IMR-90 (cell line): ENCODE results near the gene CAVIN1. TPM values are rescaled to one million over a fixed set of nuclear protein-coding genes. Genes with fewer than 3 reads are reported as not detected.
"Not testable (repeated sequence)": the region's sequence is repeated elsewhere in the genome, so short reads cannot be mapped to it uniquely, and the experiment has no call there.

ENCODE experiments used
- ATAC-seq: fragments of 200-7000 bp; cut with Tn5 transposase; 2 replicates; pipeline ENCODE4 v1.9.1; 2020; ENCODE audit warnings: low read depth, mild to moderate bottlenecking, moderate library complexity
- BruUV-seq: library from RNA; stranded (reverse); fragments of 400-500 nt; replicated peaks from 2 replicates; lab custom pipeline; 2021; lab: Mats Ljungman, UMichigan
- CTCF ChIA-PET: fragments of 300-600 bp; formaldehyde crosslinking; extraction: SDS; loops from one replicate; lab custom pipeline; 2021; ENCODE audit warnings: antibody characterized with exemption; lab: Yijun Ruan, JAX
- POLR2A ChIA-PET: fragments of 300-600 bp; sonication (Branson Sonifier 250); formaldehyde crosslinking; loops from one replicate; lab custom pipeline; 2022; ENCODE audit warnings: antibody characterized with exemption; ENCODE audit not compliant: unreplicated experiment; lab: Charles Lee
- DNase-seq: peaks from one replicate; pipeline ENCODE4 v3.0.0; 2013
- H2AFZ ChIP-seq: replicated peaks from 2 replicates; pipeline ENCODE3; 2013; ENCODE audit warnings: low read length, mild to moderate bottlenecking; ENCODE audit not compliant: poor library complexity
- H2AK5ac ChIP-seq: 2 replicates; pipeline ENCODE4 v1.6.1; 2013; ENCODE audit warnings: low read depth, low read length, inconsistent platforms
- H2AK9ac ChIP-seq: replicated peaks from 2 replicates; pipeline ENCODE3; 2013; ENCODE audit warnings: mild to moderate bottlenecking, low read depth, low read length, moderate library complexity; ENCODE audit not compliant: poor library complexity
- H2BK120ac ChIP-seq: 2 replicates; pipeline ENCODE4 v1.6.1; 2013; ENCODE audit warnings: low read depth, low read length, inconsistent platforms
- H2BK15ac ChIP-seq: 3 replicates; pipeline ENCODE4 v1.6.1; 2013; ENCODE audit warnings: low read depth, low read length, inconsistent platforms
- H2BK20ac ChIP-seq: 2 replicates; pipeline ENCODE4 v1.6.1; 2013; ENCODE audit warnings: low read depth, mild to moderate bottlenecking, inconsistent platforms, low read length, moderate library complexity
- H2BK5ac ChIP-seq: 2 replicates; pipeline ENCODE4 v1.6.1; 2013; ENCODE audit warnings: mild to moderate bottlenecking, low read depth, low read length, inconsistent platforms; ENCODE audit not compliant: poor library complexity, severe bottlenecking
- H3K14ac ChIP-seq: replicated peaks from 2 replicates; pipeline ENCODE4 v1.6.1; 2013; ENCODE audit warnings: low read depth, low read length, inconsistent platforms
- H3K18ac ChIP-seq: 2 replicates; pipeline ENCODE4 v1.6.1; 2013; ENCODE audit warnings: low read depth, low read length, control low read depth
- H3K23ac ChIP-seq: 2 replicates; pipeline ENCODE4 v1.6.1; 2013; ENCODE audit warnings: low read depth, low read length, inconsistent platforms
- H3K27ac ChIP-seq: 2 replicates; pipeline ENCODE4 v1.5.1; 2013; ENCODE audit warnings: mild to moderate bottlenecking, control low read depth, low read length; ENCODE audit not compliant: insufficient read depth
- H3K27me3 ChIP-seq: 2 replicates; pipeline ENCODE4 v1.6.1; 2013; ENCODE audit warnings: low read length; ENCODE audit not compliant: control insufficient read depth, insufficient read depth
- H3K36me3 ChIP-seq: 2 replicates; pipeline ENCODE4 v1.6.1; 2013; ENCODE audit warnings: low read length, mixed read lengths; ENCODE audit not compliant: control insufficient read depth, insufficient read depth
- H3K4ac ChIP-seq: 2 replicates; pipeline ENCODE4 v1.6.1; 2013; ENCODE audit warnings: low read depth, low read length, inconsistent platforms
- H3K4me1 ChIP-seq: 2 replicates; pipeline ENCODE4 v1.6.1; 2013; ENCODE audit warnings: low read length, mixed read lengths; ENCODE audit not compliant: control insufficient read depth, insufficient read depth
- H3K4me2 ChIP-seq: 2 replicates; pipeline ENCODE4 v1.6.1; 2013; ENCODE audit warnings: low read depth, mild to moderate bottlenecking, control low read depth, low read length, moderate library complexity
- H3K4me3 ChIP-seq: 2 replicates; pipeline ENCODE4 v1.5.1; 2013; ENCODE audit warnings: low read depth, mild to moderate bottlenecking, control low read depth, low read length, moderate library complexity; ENCODE audit not compliant: insufficient read depth
- H3K56ac ChIP-seq: 2 replicates; pipeline ENCODE4 v1.6.1; 2013; ENCODE audit warnings: low read length, inconsistent platforms; ENCODE audit not compliant: insufficient read depth; ENCODE audit errors: extremely low read depth
- H3K79me1 ChIP-seq, 2 experiments: 2 replicates each; pipeline ENCODE4 v1.6.1; 2013; ENCODE audit warnings: low read length in 2 of 2, inconsistent platforms in 1 of 2, low read depth in 1 of 2
- H3K9ac ChIP-seq: 2 replicates; pipeline ENCODE4 v1.6.1; 2013; ENCODE audit warnings: low read depth, low read length, control low read depth
- H3K9me1 ChIP-seq: 2 replicates; pipeline ENCODE4 v1.6.1; 2013; ENCODE audit warnings: low read length, inconsistent platforms; ENCODE audit not compliant: insufficient read depth
- H3K9me3 ChIP-seq: 2 replicates; pipeline ENCODE4 v1.6.1; 2013; ENCODE audit warnings: low read length; ENCODE audit not compliant: control insufficient read depth, insufficient read depth
- H4K20me1 ChIP-seq: 2 replicates; pipeline ENCODE4 v1.6.1; 2013; ENCODE audit warnings: low read length, inconsistent platforms; ENCODE audit not compliant: insufficient read depth
- H4K5ac ChIP-seq: 2 replicates; pipeline ENCODE4 v1.6.1; 2013; ENCODE audit warnings: mild to moderate bottlenecking, low read depth, low read length, control low read depth
- H4K8ac ChIP-seq, 2 experiments: 2 replicates each; pipeline ENCODE4 v1.6.1; 2013; ENCODE audit warnings: low read depth in 2 of 2, low read length in 2 of 2, control low read depth in 1 of 2, inconsistent platforms in 1 of 2
- H4K91ac ChIP-seq: 2 replicates; pipeline ENCODE4 v1.6.1; 2013; ENCODE audit warnings: low read depth, low read length, inconsistent platforms; ENCODE audit not compliant: insufficient read depth
- WGBS, 2 experiments: methylation state at CpG; one replicate each; pipeline versions ENCODE4 v1.1.5 to v1.1.7; 2013; ENCODE audit warnings: missing lambda C conversion rate in 2 of 2; ENCODE audit not compliant: insufficient read length in 1 of 2; ENCODE audit errors: extremely low coverage in 2 of 2; 5-methylcytosine and 5-hydroxymethylcytosine counted together
- dilution Hi-C: fragments of 300-500 bp; cut with HindIII; formaldehyde crosslinking; loops from one replicate; pipeline ENCODE4 v1.14.3; 2018; ENCODE audit warnings: low sequenced_read_pairs; ENCODE audit not compliant: unreplicated experiment
- in situ Hi-C: fragments of 300-500 bp; cut with MboI; formaldehyde crosslinking; loops from 3 replicates; pipeline ENCODE4 v1.14.3; 2019; ENCODE audit warnings: low sequenced_read_pairs, inconsistent platforms, mixed read lengths
- intact Hi-C: fragments of 100-400 bp; cut with micrococcal nuclease; formaldehyde crosslinking; loops from 2 replicates; pipeline ENCODE4 v1.10.0; 2022
- polyA plus RNA-seq, 3 experiments: library from polyadenylated mRNA; depleted of rRNA; stranded (reverse); fragments of >200 nt; gene quantifications; 2 replicates each; pipeline ENCODE4 v1.2.3, GENCODE V29; 2012; ENCODE audit warnings: low replicate concordance in 1 of 3
- total RNA-seq: library from RNA; depleted of rRNA; stranded (reverse); fragments of >200 nt; gene quantifications from 2 replicates; pipeline ENCODE4 v1.2.3, GENCODE V29; 2012

The CAVIN1 gene
- total and polyA plus RNA-seq, 2 of the 4 experiments (the other 2 are of a cell fraction): 491 to 556 TPM

GRCh38 chr17:42360388-42360787, 62.7 kb downstream of the CAVIN1 start:
- dilution Hi-C loops, H3K27ac ChIP-seq: not testable (repeated sequence)

More at GRCh38 chr17:42360388-42360787, 62.7 kb downstream of the CAVIN1 start:
- POLR2A ChIA-PET: interaction anchor here (0.7 kb wide), 1 partner anchor 43 kb away, joined by 4 read pairs; no protein-coding TSS in a partner anchor
- peaks cover 80% of the 10 kb centered on the region for H4K20me1 ChIP-seq
- peaks cover 10% of the 10 kb centered on the region for H3K4me1 ChIP-seq
- H2AK5ac ChIP-seq, H3K4me3 ChIP-seq, H3K14ac ChIP-seq, H3K9ac ChIP-seq, H2BK15ac ChIP-seq, H3K36me3 ChIP-seq, BruUV-seq, H3K4ac ChIP-seq, H3K23ac ChIP-seq, H2AK9ac ChIP-seq, H3K18ac ChIP-seq, intact Hi-C loops, H3K9me3 ChIP-seq, in situ Hi-C loops, ATAC-seq, H3K4me2 ChIP-seq, H2BK20ac ChIP-seq, H4K8ac ChIP-seq, H2BK120ac ChIP-seq, H3K56ac ChIP-seq, H2AFZ ChIP-seq, H2BK5ac ChIP-seq, H4K5ac ChIP-seq, H3K27me3 ChIP-seq, H4K91ac ChIP-seq: not testable (repeated sequence)
- peaks cover 27 to 94% of the 10 kb centered on the region in 2 experiments for H3K79me1 ChIP-seq
- peaks cover 30% of the 10 kb centered on the region for H3K9me1 ChIP-seq
- peak; percentile 45 for DNase-seq
- CTCF ChIA-PET: interaction anchor here (0.6 kb wide), 1 partner anchor 157 kb away, joined by 4 read pairs; no protein-coding TSS in a partner anchor
- WGBS, 2 experiments: no CpG with 5 or more reads among the region's 2 CpGs
